RPMI8226 (cell line): Measurements from ENCODE around the gene STK39.

Source experiments
- DNase-seq: peaks from one replicate; pipeline ENCODE4 v3.0.0-alpha.2; 2015

Gene STK39

DNA sequence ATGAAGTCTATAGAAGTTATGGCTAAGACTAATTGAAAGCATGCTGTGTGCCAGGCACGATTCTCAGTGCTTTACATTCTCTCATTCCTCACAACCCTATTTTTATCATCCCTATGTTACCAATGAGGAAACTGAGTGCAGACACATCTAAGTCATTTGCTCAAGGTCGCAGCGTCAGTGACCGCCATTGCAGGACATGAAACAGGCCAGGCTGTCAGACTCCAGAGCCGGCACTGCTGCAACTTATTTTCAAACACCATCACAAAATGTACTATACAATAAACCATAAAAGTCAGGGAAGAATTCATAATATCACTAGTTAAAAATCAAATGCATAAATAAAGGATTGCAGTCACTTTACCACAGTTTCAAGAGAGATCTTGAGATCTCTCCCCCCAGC is 5.6 kb downstream of the STK39 start:
- DNase-seq: no peak

DNA sequence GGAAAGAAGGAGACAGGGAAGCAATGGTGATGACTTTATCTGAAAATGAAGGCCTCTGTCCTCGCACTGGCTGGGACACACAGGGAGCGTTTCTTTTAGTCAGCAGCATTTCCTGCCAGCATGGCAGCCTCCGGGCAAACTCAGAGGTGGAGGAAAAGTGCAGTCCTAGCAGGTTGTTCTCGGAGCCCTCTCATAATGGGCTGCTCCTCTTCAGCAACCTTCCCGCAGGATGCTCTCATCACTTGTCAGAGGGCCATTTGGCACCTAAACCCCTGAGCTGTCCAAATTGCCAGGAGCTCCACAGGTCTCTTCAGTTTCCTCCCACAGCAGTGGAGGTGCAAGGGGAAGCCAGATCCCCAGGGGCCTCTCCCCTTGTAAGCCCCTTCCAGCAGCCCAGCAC is 6.2 kb downstream of the STK39 start:
- peak; percentile 69 for DNase-seq

DNA sequence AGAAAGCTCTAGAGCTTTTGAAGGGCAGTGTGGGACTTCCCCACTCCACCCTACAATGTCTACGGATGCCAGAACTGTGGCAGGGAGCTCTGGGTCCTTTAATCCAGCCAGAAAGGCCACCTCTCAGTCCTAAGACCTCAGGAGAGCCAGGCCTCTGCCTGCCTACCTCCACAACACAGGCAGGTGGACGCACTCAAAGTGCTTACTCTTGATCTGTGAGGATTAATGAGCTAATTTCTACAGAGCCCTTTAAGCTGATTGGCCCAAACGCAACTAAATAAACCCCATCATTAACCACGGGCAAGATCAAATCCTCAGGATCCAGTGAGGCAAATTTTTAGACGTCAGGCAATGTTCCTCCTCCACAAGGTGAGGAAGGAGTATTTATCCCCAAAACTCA is 8.1 kb downstream of the STK39 start:
- no peak for DNase-seq

DNA sequence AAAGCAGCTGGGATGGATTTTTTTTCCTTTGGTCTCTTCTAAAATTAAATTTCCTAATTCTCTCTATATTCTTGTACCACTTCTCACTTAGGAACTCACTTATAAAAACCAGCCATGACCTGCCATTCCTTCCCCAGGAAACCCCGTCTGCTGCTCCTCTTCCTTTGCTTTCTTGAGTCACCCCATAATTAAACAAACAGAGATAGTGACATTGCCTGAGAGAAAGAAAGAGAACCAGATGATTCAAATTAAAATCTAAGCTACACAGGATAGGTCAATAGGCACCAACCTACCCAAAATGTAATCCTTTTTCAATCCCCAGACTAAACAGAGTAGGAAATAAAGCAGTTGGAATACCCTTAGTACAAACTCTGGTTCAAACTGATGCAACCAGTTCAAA is 9.7 kb downstream of the STK39 start:
- DNase-seq: no peak

DNA sequence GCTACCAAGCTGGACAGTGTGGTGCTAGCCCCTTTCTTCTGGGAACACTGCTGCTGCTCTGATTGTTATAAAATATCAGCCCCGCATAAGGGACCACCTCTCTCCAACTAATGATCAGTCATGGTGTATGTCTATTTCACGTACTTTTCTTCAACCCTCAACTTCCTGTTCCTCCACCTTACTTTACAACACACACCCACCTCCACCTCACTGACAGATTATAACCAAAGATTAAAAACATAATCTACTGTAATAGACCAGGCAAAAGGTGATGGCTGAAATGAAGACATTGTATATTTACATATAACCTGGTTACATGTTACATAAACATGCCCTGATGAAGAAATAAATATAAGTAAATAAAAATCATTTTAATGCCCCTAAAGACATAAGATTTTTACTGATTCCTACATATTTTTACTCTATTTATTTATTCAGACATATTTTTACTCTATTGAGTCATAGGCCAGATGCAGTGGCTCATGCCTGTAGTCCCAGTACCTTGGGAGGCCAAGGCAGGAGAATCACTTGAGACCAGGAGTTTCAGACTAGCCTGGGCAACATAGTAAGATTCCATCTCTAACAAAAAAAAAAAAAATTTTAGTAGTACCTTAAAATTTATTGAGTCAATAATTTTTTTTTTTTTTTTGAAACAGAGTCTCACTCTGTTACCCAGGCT is 12.8 kb downstream of the STK39 start:
- no peak for DNase-seq

DNA sequence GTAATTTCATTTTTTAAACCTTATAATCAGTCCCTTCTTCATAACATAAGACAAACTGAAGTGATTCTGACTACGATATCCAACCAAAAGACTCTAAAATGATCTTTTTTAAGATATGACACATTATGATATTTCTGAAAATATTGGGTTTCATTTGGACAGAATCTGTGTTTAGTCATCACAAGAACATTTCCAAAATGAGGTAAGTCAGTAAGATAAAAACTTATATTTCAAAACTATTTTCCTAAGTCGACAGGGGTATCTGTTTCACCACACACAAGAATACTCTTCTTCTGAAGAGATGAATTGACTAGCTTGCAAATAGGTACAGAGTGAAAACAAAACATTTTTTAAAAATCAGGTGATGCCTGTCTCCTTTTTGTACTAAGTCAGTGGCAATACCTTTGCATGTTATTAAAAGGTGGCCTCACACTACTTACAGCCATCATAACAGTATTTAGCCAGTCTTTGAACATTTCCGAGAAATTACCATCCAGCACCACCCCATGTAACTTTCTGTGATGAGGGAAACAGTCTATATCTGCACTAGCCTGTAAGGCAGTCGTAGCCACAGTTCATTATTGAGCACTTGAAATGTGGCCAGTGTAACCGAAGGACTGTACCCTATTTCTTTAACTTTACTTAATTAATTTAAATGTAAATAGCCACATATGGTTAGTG is 13.5 kb downstream of the STK39 start:
- no peak for DNase-seq

DNA sequence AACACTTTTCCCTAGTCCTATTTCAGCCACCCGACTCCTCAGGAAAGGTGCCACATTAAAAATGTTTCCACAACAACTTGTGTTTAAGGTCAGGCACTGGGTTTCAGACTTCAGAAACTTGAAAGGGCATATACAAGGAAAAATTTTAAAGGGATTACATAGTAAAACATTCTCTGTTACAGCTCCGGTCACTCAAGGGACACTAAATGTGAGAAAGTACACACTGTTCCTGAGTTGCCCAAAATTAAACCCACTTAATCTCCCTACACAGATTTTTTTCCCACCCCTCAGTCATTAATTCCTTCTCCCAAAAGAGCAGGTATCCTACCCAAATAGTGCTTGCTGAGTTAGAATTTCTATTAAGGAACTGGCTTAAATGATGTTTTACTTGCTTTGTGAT is 14.2 kb downstream of the STK39 start:
- DNase-seq: no peak

DNA sequence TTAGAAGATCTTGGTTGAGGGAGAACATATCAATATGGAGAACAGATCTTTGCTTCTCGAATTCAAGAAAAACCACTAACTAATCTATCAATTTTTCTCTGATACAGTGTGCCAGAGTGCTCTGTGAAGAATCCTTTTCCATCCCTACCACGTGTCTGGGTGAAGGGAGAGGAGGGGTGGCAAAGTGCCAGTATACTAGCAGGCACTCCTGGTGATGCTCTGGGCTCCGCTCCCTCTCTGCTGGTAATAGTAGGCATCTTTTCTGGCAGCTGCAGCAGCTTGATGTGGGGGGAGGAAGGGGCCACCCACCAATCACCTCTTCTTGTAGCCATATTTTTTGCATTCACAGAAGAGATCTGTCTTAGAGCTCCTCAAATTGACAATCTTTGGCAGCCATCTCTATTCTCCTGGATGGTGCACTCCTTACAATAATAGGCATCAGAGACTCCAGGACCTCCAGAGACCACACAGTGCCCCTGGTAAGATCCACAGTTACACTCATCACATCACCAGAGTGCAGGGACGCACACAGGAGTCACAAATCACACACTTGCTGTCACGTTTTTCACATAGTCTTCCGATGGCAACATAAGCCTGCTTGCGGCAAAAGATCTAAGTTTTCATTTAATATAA is 15.7 kb downstream of the STK39 start:
- no peak for DNase-seq

DNA sequence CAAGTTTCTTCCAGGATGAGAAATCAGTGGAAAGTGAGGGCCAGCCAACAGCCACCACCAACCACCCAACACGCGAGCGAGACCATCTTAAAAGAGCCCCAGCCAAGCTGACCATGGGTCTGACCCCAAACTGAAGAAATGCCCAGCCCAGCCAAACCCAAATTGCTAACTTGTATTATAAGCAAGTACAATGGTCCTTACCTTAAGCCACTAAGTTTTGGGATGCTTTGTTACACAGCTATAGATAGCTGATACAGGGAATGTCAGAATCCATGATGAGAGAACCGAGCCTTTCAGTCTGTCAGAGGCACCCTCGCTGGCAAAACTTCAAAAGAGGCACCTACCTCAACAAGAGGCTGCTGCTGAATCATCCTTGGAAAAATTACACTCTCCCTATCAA is 17.0 kb downstream of the STK39 start:
- no peak for DNase-seq

DNA sequence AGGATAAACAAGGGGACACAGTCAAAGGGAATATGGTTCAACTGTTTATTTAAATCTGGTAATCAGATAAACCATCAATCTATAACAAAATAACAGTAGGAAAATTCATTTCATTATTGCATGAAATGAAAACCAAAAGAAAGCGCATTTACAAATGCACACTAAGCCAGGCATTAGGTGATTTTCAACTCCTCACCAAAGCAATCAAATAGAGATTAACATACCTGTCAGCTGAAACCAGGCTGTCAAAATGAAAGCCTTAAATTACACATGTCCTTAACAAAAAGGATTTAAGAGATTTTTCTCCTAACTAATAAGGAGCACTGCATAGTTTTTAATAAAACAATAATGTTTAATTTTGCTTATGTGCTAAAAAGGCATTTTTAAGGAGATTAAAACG is 23.0 kb downstream of the STK39 start:
- DNase-seq: no peak

DNA sequence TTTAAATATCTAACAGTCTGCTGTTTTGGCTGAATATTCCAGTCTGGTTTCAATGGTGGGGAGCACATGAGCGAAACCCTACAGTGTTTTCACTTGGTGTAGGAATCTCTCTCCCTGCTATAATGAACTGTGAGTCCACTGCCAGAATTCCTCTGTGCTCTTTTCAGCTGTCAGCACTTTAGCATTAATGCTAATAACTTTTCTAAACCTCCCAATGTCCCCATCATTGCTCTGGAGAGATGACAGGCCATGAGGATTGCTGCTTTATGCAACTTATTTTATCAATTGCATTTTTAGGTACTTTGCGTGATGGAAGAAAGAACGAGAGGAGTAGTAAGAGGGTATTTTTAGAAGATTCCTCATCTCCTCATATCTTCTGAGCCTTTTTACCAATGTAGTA is 25.3 kb downstream of the STK39 start:
- no peak for DNase-seq

DNA sequence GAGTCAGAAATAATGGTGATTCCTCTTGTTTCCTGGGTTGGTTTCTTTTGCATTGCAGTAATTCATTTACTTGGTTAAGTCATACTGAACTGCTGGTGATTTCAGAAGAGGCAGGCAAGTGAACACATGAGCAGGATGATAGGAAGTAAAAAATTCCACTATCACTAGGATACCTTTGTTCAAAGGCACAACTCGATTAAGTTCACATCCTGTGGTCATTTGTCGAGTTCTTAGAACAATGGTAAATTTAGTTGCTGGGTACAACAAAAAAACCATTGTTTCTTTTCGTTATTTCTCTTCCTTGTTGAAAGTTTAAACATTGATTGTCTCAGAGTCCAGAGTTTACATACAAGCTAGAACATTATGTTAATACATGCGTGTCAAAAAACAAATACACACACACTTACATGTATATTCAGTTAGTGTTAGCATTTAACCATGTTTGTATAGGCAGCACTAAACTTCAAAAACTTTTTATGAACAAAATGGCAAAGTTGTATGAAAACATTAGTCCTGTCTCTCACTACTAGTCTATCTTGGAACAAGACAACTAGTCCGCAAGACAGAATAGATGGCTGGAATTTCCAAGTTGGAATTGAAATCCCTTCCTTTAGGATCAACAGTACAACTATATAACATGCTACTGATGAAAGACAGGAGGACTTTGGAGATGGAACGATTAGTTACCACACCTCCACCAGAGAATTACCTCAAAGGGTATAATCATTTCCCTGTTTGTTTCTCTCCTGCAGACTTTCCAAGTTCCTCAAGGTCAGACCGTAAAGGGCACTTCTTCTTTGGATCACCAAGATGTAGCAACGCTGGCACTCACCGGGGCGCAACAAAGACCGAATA is 26.2 kb downstream of the STK39 start:
- no peak for DNase-seq

DNA sequence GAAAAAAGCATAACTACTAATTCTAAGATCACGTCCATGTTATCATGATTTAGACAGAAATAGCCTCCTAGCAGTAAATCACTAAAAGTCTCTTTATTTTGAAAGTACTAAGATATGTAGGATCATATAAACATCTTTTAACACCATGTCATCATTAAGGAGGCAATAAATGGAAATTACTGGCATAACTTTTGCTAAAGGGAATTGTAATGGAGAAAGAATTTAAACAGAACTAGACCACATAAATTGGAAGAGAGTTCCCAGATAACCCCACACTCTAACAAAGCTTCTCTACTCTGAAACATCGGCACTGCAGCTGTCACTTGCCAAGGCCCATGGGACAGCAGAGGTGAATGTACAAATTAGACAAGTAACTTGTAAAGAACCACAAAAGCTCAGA is 29.5 kb downstream of the STK39 start:
- no peak for DNase-seq

DNA sequence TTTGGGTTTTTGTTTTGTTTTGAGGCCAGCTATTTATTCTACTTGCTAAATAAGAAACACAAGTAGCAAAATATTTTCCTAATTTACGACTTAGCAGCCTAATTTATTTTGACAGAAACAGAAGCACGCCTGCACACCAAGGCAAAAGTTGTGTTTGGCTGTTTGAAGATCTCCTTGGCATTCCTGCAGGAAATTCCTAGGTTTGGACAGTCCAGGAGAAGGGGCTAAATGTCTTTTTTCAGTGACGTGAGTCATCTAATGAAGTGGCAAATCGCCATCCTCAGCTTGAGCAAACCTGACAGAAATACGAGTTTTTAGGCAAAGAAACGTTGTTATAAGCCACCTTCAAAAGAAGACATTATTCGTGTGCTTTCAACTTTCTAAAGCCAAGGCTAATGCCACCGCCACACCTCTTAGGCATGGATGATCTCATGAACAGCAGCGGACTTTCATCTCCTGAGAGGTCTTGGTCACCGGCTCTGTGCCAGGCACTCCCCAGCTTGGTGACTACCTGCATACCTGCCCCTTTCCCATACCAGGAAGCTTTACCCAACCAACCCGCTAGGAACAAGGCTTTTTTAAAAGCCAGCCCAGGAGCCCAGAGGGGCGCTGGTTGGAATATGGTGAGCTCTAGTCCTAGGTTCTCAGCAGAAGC is 30.9 kb downstream of the STK39 start:
- DNase-seq: no peak

DNA sequence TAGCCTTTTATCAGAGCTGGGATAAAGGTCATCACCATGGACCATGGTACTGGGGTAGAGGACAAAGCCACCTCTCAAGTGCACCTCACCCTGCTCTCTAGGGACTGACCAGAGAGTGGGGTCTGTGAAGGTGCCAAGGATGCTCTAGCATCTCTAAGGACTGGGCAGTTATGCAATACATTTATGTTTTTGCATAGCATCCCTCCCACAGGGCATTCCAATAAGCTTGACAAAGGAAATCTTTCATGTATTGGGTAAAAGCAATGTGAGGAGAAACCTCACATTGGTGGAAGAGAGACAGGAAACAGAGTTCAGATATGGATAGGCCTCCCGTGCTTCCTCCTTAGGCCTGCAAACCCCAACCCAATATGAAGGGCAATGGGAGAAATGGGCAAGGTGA is 31.6 kb downstream of the STK39 start:
- no peak for DNase-seq

DNA sequence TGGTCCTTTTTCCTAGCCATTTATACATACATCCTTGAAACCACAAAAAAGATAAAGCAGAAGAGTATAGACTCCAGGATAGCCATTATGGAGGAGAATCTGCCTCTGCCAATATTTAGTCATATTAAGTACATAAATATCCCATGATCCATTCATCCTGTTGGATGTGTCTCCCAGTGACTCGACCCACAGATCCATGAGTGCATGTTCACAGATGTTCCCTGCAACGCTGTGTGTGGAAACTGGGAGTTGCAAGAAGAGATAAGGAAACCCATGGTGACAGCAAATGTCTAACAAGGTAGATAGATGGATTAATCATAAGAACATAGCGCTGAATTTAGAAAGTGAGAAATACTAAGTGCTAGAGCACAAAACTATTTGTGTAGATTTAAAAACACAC is 34.5 kb downstream of the STK39 start:
- DNase-seq: no peak

DNA sequence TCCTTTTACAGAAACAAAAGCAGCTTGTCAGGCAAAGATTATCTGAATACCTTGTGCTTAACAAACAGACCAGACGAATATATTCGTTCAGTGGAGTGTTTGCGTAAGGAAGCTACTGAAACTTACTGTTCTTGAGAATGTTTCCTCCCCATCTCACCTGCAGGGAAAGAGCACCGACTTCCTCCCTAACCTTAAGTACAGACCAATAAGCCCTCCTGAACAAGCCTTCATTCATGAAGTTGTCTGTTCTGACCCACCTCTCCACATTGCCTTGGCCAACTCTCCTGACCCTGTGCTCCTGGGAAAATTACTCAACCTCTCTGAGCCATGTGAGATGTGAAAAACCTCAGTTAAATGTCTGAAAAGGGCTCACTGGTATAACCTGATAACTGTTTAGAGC is 35.2 kb downstream of the STK39 start:
- no peak for DNase-seq

DNA sequence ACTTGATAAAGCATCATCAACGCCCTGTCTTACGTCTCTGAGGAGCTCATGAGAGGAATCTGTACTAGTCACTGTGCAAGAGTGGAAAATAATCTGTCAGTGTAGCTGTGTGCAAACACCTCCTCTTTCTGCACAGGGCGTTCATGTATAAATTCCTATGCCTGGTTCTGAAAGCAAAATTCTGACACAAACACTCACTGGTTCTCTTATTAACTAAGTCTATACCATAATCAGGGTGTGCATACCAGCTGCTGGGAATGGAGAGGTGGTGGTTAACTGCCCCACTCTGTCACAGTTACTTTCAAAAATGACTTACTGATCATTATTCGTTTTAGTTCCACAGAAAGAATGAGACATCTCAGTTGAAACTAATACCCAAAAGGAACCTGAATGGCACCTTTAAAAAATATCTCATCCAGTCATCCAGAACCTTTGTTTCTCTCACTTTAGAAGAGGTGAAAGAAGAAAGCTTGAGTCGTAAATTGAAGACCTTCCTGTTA is 35.7 kb downstream of the STK39 start:
- no peak for DNase-seq

DNA sequence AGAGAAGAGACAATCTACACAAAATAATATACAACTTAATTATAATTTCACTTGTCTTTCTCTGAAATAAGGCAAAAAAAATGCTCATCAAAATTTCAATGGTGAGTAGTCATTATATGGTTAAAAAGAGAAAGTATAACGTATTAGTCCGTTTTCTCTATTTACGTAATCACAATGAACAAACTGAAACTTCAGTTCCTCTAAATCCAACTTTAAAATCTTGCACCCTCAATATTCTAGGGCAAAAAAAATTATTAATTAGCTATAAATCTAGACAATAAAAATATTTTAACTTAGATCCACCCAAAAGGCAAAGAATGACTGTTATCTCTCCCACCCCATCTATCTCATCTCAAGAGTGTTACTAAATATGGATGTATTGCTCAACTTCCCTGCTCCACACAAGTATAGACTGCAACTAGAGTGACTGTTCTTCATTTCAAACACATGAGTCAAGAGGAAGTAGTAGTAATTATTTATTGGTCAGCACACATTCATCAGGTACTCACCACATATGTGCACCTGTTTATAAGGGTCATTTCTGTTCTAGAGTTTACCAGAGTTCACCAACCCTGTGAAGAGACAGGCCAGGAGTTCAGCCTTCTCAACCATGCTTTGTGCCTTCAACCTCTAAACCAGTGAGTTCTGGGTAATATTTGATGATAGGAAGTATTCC is 36.4 kb downstream of the STK39 start:
- DNase-seq: no peak

DNA sequence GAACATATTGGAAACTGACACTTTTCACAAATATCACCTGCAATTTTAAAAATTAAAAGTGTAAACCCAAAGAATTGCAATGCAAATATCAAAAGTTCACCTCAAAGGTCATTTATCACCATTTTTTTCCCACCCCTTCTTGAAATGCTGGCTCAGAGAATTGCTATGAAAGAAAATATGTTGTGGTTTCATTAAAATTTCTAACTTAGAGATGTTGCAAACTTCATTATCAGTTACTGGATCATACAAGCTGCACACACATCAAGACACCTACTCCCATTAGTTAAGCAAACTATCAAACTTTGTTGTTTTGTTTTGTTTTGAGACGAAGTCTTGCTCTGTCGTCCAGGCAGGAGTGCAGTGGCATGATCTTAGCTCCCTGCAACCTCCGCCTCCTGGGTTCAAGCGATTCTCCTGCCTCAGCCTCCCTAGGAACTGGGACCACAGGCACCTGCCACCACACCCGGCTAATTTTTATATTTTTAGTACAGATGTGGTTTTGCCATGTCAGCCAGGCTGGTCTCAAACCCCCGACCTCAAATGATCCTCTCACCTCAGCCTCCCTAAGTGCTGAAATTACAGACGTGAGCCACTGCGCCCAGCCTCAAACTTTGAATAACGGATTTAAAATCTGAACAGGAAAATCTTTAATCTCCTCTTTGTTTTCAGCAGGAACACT is 37.0 kb downstream of the STK39 start:
- no peak for DNase-seq

DNA sequence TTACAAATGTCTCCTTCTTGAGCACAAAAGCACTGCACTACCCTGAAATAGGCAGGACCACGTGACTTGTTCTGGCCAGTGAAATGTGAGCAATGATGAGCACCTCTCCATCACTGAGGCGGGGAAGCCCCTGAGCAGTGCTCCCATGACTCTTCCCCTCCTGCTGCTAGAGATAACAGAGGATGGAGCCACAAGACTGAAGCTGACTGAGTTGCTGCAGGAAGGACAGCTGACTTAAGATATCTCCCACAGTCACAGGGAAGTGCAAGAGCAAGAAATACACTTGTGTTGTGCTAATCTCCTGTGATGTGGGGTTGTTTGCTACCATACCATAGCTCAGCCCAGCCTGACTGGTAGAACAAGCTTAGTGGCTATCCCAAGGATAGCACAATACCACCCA is 38.7 kb downstream of the STK39 start:
- DNase-seq: no peak

DNA sequence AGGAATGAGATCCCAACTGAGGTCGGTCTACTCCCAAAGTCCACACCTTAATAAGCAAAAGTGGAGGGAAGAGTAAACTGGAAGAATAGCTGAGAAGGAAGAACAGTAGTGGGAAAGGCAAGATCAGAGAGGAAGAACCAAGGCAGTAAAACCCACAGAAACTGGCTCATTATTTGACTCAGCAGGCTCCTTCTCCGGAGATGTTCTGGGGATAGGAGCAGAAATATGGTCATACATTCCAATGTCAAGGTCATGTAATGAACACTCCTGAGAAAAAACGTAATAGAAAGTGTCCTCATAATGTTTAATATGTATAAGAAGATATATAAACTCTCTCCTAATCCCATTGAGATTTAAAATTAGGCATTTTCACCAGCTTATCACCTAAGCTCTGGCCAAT is 39.5 kb downstream of the STK39 start:
- DNase-seq: no peak
